Pancreas (tissue), 10 donors: ENCODE data around the gene EPB41. TPM values are rescaled to one million over a fixed set of nuclear protein-coding genes. Genes with fewer than 3 reads are reported as not detected.
A peak's percentile ranks its signal among the peaks of the same experiment; 100 is the strongest.
"Not testable (repeated sequence)": the region's sequence is repeated elsewhere in the genome, so short reads cannot be mapped to it uniquely, and the experiment has no call there.

ENCODE experiments used
- ATAC-seq, 4 donors: fragments of 200-7000 bp; cut with Tn5 transposase; one replicate each; pipeline versions ENCODE4 v1.8.0 to v1.9.1; 2020; ENCODE audit warnings: mild to moderate bottlenecking in 4 of 4, moderate library complexity in 4 of 4
- DNase-seq, 6 donors: peaks; one replicate each; pipeline ENCODE4 v3.0.0-alpha.2; 2020
- FAIRE-seq: peaks from 2 replicates; lab custom pipeline; 2012; peaks lifted over from hg19 to GRCh38; lab: Jason Lieb, UNC
- H3K27ac ChIP-seq, 4 donors: fragments of 200-600 bp; sonication (generic); 1 replicate in 3 of 4; 2 replicates in 1 of 4; pipeline versions ENCODE4 v1.5.0 to v1.8.0; 2020
- H3K27me3 ChIP-seq, 4 donors: fragments of 200-600 bp; one replicate each; pipeline ENCODE4 v1.8.0; 2021
- H3K36me3 ChIP-seq, 3 donors: fragments of 200-600 bp; sonication (generic) in 1 of 3; one replicate each; pipeline versions ENCODE4 v1.5.0 to v1.8.0; 2020 to 2021
- H3K4me1 ChIP-seq, 3 donors: fragments of 200-600 bp; one replicate each; pipeline ENCODE4 v1.8.0; 2021
- H3K4me3 ChIP-seq, 4 donors: fragments of 200-600 bp; sonication (generic) in 2 of 4; one replicate each; pipeline versions ENCODE4 v1.5.0 to v1.8.0; 2020 to 2021
- H3K9me3 ChIP-seq, 4 donors: fragments of 200-600 bp; one replicate each; pipeline ENCODE4 v1.8.0; 2021
- CTCF ChIP-seq, 4 donors: fragments of 200-600 bp; sonication (generic) in 3 of 4; IDR thresholded peaks; one replicate each; pipeline versions ENCODE4 v1.5.0 to v1.8.0; 2021; ENCODE audit warnings: antibody characterized with exemption in 4 of 4
- WGBS, 2 donors: extraction: QIAGEN DNeasy Blood & Tissue Kit; methylation state at CpG; one replicate each; pipeline ENCODE4 v1.1.7; 2013; 5-methylcytosine and 5-hydroxymethylcytosine counted together
- intact Hi-C, 3 donors: fragments of 100-400 bp; cut with DNase I; formaldehyde crosslinking; loops; one replicate each; pipeline versions ENCODE4 v1.11.1 to v1.14.2; 2022
- polyA plus RNA-seq, 2 donors: library from polyadenylated mRNA; stranded (reverse); fragments of 200-250 nt; gene quantifications; one replicate each; pipeline ENCODE4 v1.2.3, GENCODE V29; 2013
- total RNA-seq, 6 donors: library from RNA; stranded (reverse); fragmentation: NEBNext Ultra II Directional in 4 of 6; extraction: Animal tissue kit (Norgen Biotek cat#: 25700) in 4 of 6; gene quantifications; one replicate each; pipeline versions ENCODE4 v1.2.1 to v1.2.4, GENCODE V29; 2021 to 2023
- donor health status: healthy with polysubstance abuse.
- donor health status: DM: no; HTN: no; CAD: no; lungs with moderate emphysema.
- donor health status: DM: no; HTN: no; CAD: no.
- donor health status: control.
- donor health status: control.
- donor health status: Bipolar disorder and iron deficiency.
- donor health status: DM: yes; HTN: yes; CAD: no.
- donor health status: DM: no; HTN: no; CAD: no.
- donor health status: DM: no; HTN: no; CAD: no.
- donor health status: DM: yes; HTN: yes; CAD: no.

The EPB41 gene
- total and polyA plus RNA-seq, 8 donors: 9.1 to 39.8 (median 23.2) TPM

GRCh38 chr1:29032841-29033240 lies 118.5 kb downstream of the EPB41 start:
- H3K27ac ChIP-seq: no peak overlapping the region
- WGBS, 2 donors: 84% methylated on average over 4 of the region's 4 CpGs
- H3K4me3 ChIP-seq: no peak overlapping the region
- no peaks in the 10 kb centered on the region for H3K4me1 ChIP-seq
- no peak for DNase-seq
- intact Hi-C loops: loop anchor here in 1 of 3 donors (10.0 kb wide), 1 partner anchor 148 kb away; no protein-coding TSS in a partner anchor
- no peak for FAIRE-seq
- no peak for TF ChIP-seq CTCF (IDR thresholded peaks at IDR 0.05)
- no peaks in the 10 kb centered on the region for H3K9me3 ChIP-seq
- no peaks in the 10 kb centered on the region for H3K36me3 ChIP-seq
- no peaks in the 10 kb centered on the region for H3K27me3 ChIP-seq
- ATAC-seq: no peak

- Histone ChIP-seq H3K4me1 (no peaks in the 10 kb centered on the region), H3K9me3 (no peaks in the 10 kb centered on the region), H3K36me3 (no peaks in the 10 kb centered on the region), H3K27ac (no peak overlapping the region), H3K4me3 (no peak overlapping the region), H3K27me3 (no peaks in the 10 kb centered on the region)
- WGBS, 2 donors: 69 to 85% methylated on average over 1 of the region's 1 CpG
- FAIRE-seq (peak; percentile 93), ATAC-seq (peak in 3 of 4 donors; percentile 83 to 86 (median 83)), DNase-seq (no peak)
- intact Hi-C loops: loop anchor here in 1 of 3 donors (10.0 kb wide), 1 partner anchor 149 kb away; no protein-coding TSS in a partner anchor
- peak; percentile 6 to 43 (median 37) for TF ChIP-seq CTCF (IDR thresholded peaks at IDR 0.05)
These were observed 119.6 kb downstream of the EPB41 start for GRCh38 chr1:29033829-29034466.

- no peak overlapping the region for H3K4me3 ChIP-seq
- no peak for FAIRE-seq
- no peaks in the 10 kb centered on the region for H3K27me3 ChIP-seq
- no peak for TF ChIP-seq CTCF (IDR thresholded peaks at IDR 0.05)
- H3K4me1 ChIP-seq: no peaks in the 10 kb centered on the region
- peak in 1 of 4 donors; percentile 28 for ATAC-seq
- no peak overlapping the region for H3K27ac ChIP-seq
- no peaks in the 10 kb centered on the region for H3K36me3 ChIP-seq
- no peaks in the 10 kb centered on the region for H3K9me3 ChIP-seq
- 75 to 77% methylated on average over 6 of the region's 6 CpGs for WGBS, 2 donors
- DNase-seq: no peak
- intact Hi-C loops: no loop called here
These were observed 129.1 kb downstream of the EPB41 start for GRCh38 chr1:29043274-29043965.

GRCh38 chr1:29044010-29044409 lies 129.6 kb downstream of the EPB41 start:
- Histone ChIP-seq H3K4me3 (no peak overlapping the region), H3K4me1 (no peaks in the 10 kb centered on the region), H3K36me3 (no peaks in the 10 kb centered on the region), H3K27me3 (no peaks in the 10 kb centered on the region), H3K9me3 (no peaks in the 10 kb centered on the region), H3K27ac (no peak overlapping the region)
- no peak for TF ChIP-seq CTCF (IDR thresholded peaks at IDR 0.05)
- DNase-seq: no peak
- no peak for ATAC-seq
- intact Hi-C loops: no loop called here
- FAIRE-seq: no peak

- H3K4me3 ChIP-seq, H3K9me3 ChIP-seq, H3K36me3 ChIP-seq, FAIRE-seq, ATAC-seq, DNase-seq, H3K4me1 ChIP-seq, H3K27ac ChIP-seq, H3K27me3 ChIP-seq, intact Hi-C loops: not testable (repeated sequence)
- 98 to 100% methylated on average over 1 of the region's 1 CpG for WGBS, 2 donors
These were observed 131.3 kb downstream of the EPB41 start for GRCh38 chr1:29045663-29046062.
